Fibroblast of lung (primary cell): ENCODE results near the gene CSH2.
"Not testable (repeated sequence)": the region's sequence is repeated elsewhere in the genome, so short reads cannot be mapped to it uniquely, and the experiment has no call there.

Experiments used
- EZH2 ChIP-seq: IDR thresholded peaks from 2 replicates; pipeline ENCODE4 v1.5.1; 2012; ENCODE audit warnings: low read length, control low read depth, mild to moderate bottlenecking; ENCODE audit errors: missing control alignments
- TF ChIP-seq, protein P1 (sequence below), 2 donors: IDR thresholded peaks in 1 of 2; conservative IDR thresholded peaks in 1 of 2; 1 replicate in 1 of 2; 2 replicates in 1 of 2; pipeline ENCODE4 v1.5.1; 2011 to 2012; ENCODE audit warnings: low read length in 2 of 2, control low read depth in 1 of 2, inconsistent platforms in 1 of 2, low read depth in 1 of 2, mild to moderate bottlenecking in 1 of 2

DNA sequence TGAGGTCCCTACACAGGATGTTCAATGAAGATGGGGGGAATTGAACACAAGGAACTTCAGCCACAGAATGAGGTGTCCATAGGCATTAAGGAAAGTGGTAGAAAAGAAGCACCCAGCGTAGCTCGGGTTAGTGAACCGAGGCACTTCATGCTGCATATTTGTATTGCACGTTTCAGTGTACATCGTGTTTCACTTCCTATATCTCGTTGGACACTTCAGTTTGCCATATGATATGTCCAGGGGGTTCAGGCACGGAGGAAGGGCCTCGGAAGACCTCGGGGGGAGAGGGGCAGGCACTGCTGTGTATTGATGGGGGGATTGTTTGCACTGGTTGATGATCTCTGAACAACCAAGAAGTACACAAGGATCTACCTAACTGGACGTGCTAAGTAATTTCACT, 42.3 kb upstream of the CSH2 start:
- TF ChIP-seq, protein P1, sequence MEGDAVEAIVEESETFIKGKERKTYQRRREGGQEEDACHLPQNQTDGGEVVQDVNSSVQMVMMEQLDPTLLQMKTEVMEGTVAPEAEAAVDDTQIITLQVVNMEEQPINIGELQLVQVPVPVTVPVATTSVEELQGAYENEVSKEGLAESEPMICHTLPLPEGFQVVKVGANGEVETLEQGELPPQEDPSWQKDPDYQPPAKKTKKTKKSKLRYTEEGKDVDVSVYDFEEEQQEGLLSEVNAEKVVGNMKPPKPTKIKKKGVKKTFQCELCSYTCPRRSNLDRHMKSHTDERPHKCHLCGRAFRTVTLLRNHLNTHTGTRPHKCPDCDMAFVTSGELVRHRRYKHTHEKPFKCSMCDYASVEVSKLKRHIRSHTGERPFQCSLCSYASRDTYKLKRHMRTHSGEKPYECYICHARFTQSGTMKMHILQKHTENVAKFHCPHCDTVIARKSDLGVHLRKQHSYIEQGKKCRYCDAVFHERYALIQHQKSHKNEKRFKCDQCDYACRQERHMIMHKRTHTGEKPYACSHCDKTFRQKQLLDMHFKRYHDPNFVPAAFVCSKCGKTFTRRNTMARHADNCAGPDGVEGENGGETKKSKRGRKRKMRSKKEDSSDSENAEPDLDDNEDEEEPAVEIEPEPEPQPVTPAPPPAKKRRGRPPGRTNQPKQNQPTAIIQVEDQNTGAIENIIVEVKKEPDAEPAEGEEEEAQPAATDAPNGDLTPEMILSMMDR (conservative IDR thresholded peaks at IDR 0.05 in 1 of 2, IDR thresholded peaks at IDR 0.05 in 1 of 2; ENCODE audit: low read depth in 1 of 2, low read length in 2 of 2): not testable (repeated sequence)
- not testable (repeated sequence) for TF ChIP-seq EZH2
